Activated naive CD4-positive, alpha-beta T cell treated with anti-CD3 and anti-CD28 coated beads, Interleukin-2, amount 50 U/mL, for 24 hours (primary cell): ENCODE measurements around the gene GGTLC2.
A peak's percentile ranks its signal among the peaks of the same experiment; 100 is the strongest.
"Not testable (repeated sequence)": the region's sequence is repeated elsewhere in the genome, so short reads cannot be mapped to it uniquely, and the experiment has no call there.

Source experiments
- H3K27ac Mint-ChIP-seq: one replicate; pipeline ENCODE4 v1.8.0; 2021; ENCODE audit warnings: mild to moderate bottlenecking, mixed read lengths
- H3K27me3 Mint-ChIP-seq: one replicate; pipeline ENCODE4 v1.8.0; 2021; ENCODE audit warnings: mixed read lengths
- H3K36me3 Mint-ChIP-seq: one replicate; pipeline ENCODE4 v1.8.0; 2021; ENCODE audit warnings: mixed read lengths
- H3K4me1 Mint-ChIP-seq: one replicate; pipeline ENCODE4 v1.8.0; 2021; ENCODE audit warnings: mixed read lengths
- H3K4me3 Mint-ChIP-seq: one replicate; pipeline ENCODE4 v1.8.0; 2021; ENCODE audit warnings: mild to moderate bottlenecking, mixed read lengths
- H3K9me3 Mint-ChIP-seq: one replicate; pipeline ENCODE4 v1.8.0; 2021; ENCODE audit warnings: mixed read lengths

Gene GGTLC2

GRCh38 chr22:22644314-22644713 lies at the start of gene GGTLC2:
GGTLC2 (plus strand) TSS chr22:22644614; CDS start chr22:22646346, 1,732 bp downstream.
- H3K36me3 Mint-ChIP-seq, H3K4me3 Mint-ChIP-seq, H3K9me3 Mint-ChIP-seq: not testable (repeated sequence)

GRCh38 chr22:22595001-22595835 lies 49.2 kb upstream of the GGTLC2 start:
- Mint-ChIP-seq H3K9me3 (no peaks in the 10 kb centered on the region), H3K4me1 (no peaks in the 10 kb centered on the region), H3K27me3 (peaks cover 1% of the 10 kb centered on the region), H3K27ac (no peak overlapping the region), H3K4me3 (no peak overlapping the region), H3K36me3 (no peaks in the 10 kb centered on the region)

More at GRCh38 chr22:22644314-22644713, at the start of gene GGTLC2:
- H3K27me3 Mint-ChIP-seq, H3K4me1 Mint-ChIP-seq, H3K27ac Mint-ChIP-seq: not testable (repeated sequence)

GRCh38 chr22:22598144-22598543 lies 46.3 kb upstream of the GGTLC2 start:
- Mint-ChIP-seq H3K27me3 (no peaks in the 10 kb centered on the region), H3K36me3 (no peaks in the 10 kb centered on the region), H3K4me1 (no peaks in the 10 kb centered on the region), H3K9me3 (no peaks in the 10 kb centered on the region), H3K4me3 (no peak overlapping the region), H3K27ac (no peak overlapping the region)

GRCh38 chr22:22599248-22599647 lies 45.2 kb upstream of the GGTLC2 start:
- Mint-ChIP-seq H3K27ac (no peak overlapping the region), H3K27me3 (no peaks in the 10 kb centered on the region), H3K4me3 (no peak overlapping the region), H3K4me1 (no peaks in the 10 kb centered on the region), H3K36me3 (no peaks in the 10 kb centered on the region), H3K9me3 (no peaks in the 10 kb centered on the region)

- Mint-ChIP-seq H3K27ac (peak overlapping the region; percentile 59), H3K4me1 (no peaks in the 10 kb centered on the region), H3K27me3 (no peaks in the 10 kb centered on the region), H3K9me3 (no peaks in the 10 kb centered on the region), H3K36me3 (no peaks in the 10 kb centered on the region), H3K4me3 (no peak overlapping the region)
These were observed 43.7 kb upstream of the GGTLC2 start for GRCh38 chr22:22600531-22601261.

GRCh38 chr22:22603470-22603947 lies 40.9 kb upstream of the GGTLC2 start:
- H3K27me3 Mint-ChIP-seq: no peaks in the 10 kb centered on the region
- H3K36me3 Mint-ChIP-seq: no peaks in the 10 kb centered on the region
- H3K27ac Mint-ChIP-seq: no peak overlapping the region
- no peaks in the 10 kb centered on the region for H3K4me1 Mint-ChIP-seq
- H3K9me3 Mint-ChIP-seq: peaks cover 4% of the 10 kb centered on the region
- no peak overlapping the region for H3K4me3 Mint-ChIP-seq

GRCh38 chr22:22604326-22605073 lies 39.9 kb upstream of the GGTLC2 start:
- H3K27ac Mint-ChIP-seq: no peak overlapping the region
- no peaks in the 10 kb centered on the region for H3K36me3 Mint-ChIP-seq
- no peak overlapping the region for H3K4me3 Mint-ChIP-seq
- no peaks in the 10 kb centered on the region for H3K27me3 Mint-ChIP-seq
- no peaks in the 10 kb centered on the region for H3K4me1 Mint-ChIP-seq
- peaks cover 4% of the 10 kb centered on the region for H3K9me3 Mint-ChIP-seq

- Mint-ChIP-seq H3K9me3 (peaks cover 4% of the 10 kb centered on the region), H3K27ac (no peak overlapping the region), H3K4me1 (no peaks in the 10 kb centered on the region), H3K36me3 (no peaks in the 10 kb centered on the region), H3K4me3 (no peak overlapping the region), H3K27me3 (no peaks in the 10 kb centered on the region)
These were observed 39.4 kb upstream of the GGTLC2 start for GRCh38 chr22:22605074-22605404.

- H3K4me1 Mint-ChIP-seq, H3K36me3 Mint-ChIP-seq: not testable (repeated sequence)
These were observed 36.4 kb upstream of the GGTLC2 start for GRCh38 chr22:22608022-22608421.

GRCh38 chr22:22609291-22609690 lies 35.1 kb upstream of the GGTLC2 start:
- no peak overlapping the region for H3K4me3 Mint-ChIP-seq
- peaks cover 4% of the 10 kb centered on the region for H3K9me3 Mint-ChIP-seq
- H3K27me3 Mint-ChIP-seq: no peaks in the 10 kb centered on the region
- no peak overlapping the region for H3K27ac Mint-ChIP-seq
- H3K4me1 Mint-ChIP-seq: no peaks in the 10 kb centered on the region
- H3K36me3 Mint-ChIP-seq: no peaks in the 10 kb centered on the region

More at GRCh38 chr22:22608022-22608421, 36.4 kb upstream of the GGTLC2 start:
- H3K4me3 Mint-ChIP-seq, H3K9me3 Mint-ChIP-seq, H3K27ac Mint-ChIP-seq, H3K27me3 Mint-ChIP-seq: not testable (repeated sequence)

GRCh38 chr22:22612516-22612915 lies 31.9 kb upstream of the GGTLC2 start:
- Mint-ChIP-seq H3K4me3 (no peak overlapping the region), H3K9me3 (peaks cover under 1% of the 10 kb centered on the region), H3K27me3 (no peaks in the 10 kb centered on the region), H3K36me3 (no peaks in the 10 kb centered on the region), H3K4me1 (peaks cover 11% of the 10 kb centered on the region), H3K27ac (no peak overlapping the region)

GRCh38 chr22:22614065-22614464 lies 30.3 kb upstream of the GGTLC2 start:
- peaks cover 11% of the 10 kb centered on the region for H3K4me1 Mint-ChIP-seq
- H3K27me3 Mint-ChIP-seq: no peaks in the 10 kb centered on the region
- no peak overlapping the region for H3K27ac Mint-ChIP-seq
- no peaks in the 10 kb centered on the region for H3K36me3 Mint-ChIP-seq
- H3K9me3 Mint-ChIP-seq: no peaks in the 10 kb centered on the region
- no peak overlapping the region for H3K4me3 Mint-ChIP-seq

GRCh38 chr22:22616636-22617035 lies 27.8 kb upstream of the GGTLC2 start:
- Mint-ChIP-seq H3K4me3 (no peak overlapping the region), H3K36me3 (no peaks in the 10 kb centered on the region), H3K27ac (no peak overlapping the region), H3K4me1 (peaks cover 11% of the 10 kb centered on the region), H3K27me3 (no peaks in the 10 kb centered on the region), H3K9me3 (no peaks in the 10 kb centered on the region)

GRCh38 chr22:22618448-22618847 lies 26.0 kb upstream of the GGTLC2 start:
- Mint-ChIP-seq H3K27me3 (no peaks in the 10 kb centered on the region), H3K27ac (no peak overlapping the region), H3K4me3 (no peak overlapping the region), H3K4me1 (peaks cover 11% of the 10 kb centered on the region), H3K36me3 (no peaks in the 10 kb centered on the region), H3K9me3 (no peaks in the 10 kb centered on the region)

GRCh38 chr22:22618923-22619322 lies 25.5 kb upstream of the GGTLC2 start:
- no peaks in the 10 kb centered on the region for H3K36me3 Mint-ChIP-seq
- H3K4me3 Mint-ChIP-seq: no peak overlapping the region
- H3K27me3 Mint-ChIP-seq: no peaks in the 10 kb centered on the region
- no peak overlapping the region for H3K27ac Mint-ChIP-seq
- H3K4me1 Mint-ChIP-seq: peaks cover 11% of the 10 kb centered on the region
- no peaks in the 10 kb centered on the region for H3K9me3 Mint-ChIP-seq
